ENCODE measurements around the gene ZNF879. TPM values are rescaled to one million over a fixed set of nuclear protein-coding genes. Genes with fewer than 3 reads are reported as not detected.

The ZNF879 gene
- total RNA-seq, 1 experiment from 2014 or later = not detected

GRCh38 chr5:179054876-179055275 is 31.3 kb downstream of the ZNF879 start:
- Histone ChIP-seq H3K79me2 (ENCODE audit: insufficient read depth, low read length) (no peaks in the 10 kb centered on the region), H3K4me3 (replicated peaks in 1 of 2; ENCODE audit: low read depth in 1 of 2, low read length in 2 of 2) (no peak overlapping the region), H3K9me2 (ENCODE audit: insufficient read depth) (no peaks in the 10 kb centered on the region), H3K27ac (ENCODE audit: low read depth, low read length) (no peak overlapping the region), H3K4me1 (ENCODE audit: control insufficient read depth in 1 of 2, insufficient read depth in 2 of 2, low read length in 2 of 2) (no peaks in the 10 kb centered on the region), H3K27me3 (ENCODE audit: insufficient read depth, low read length) (no peaks in the 10 kb centered on the region), H3K4me2 (ENCODE audit: low read length) (no peak overlapping the region), H3K9ac (ENCODE audit: low read length) (no peak overlapping the region), H4K20me1 (ENCODE audit: insufficient read depth) (no peaks in the 10 kb centered on the region), H3K9me3 (ENCODE audit: control insufficient read depth in 1 of 2, insufficient read depth in 1 of 2, low read depth in 1 of 2, low read length in 2 of 2) (peaks cover 0 to 3% of the 10 kb centered on the region in 2 experiments; a peak in 1 of 4 replicates), H3K36me3 (ENCODE audit: control insufficient read depth in 1 of 2, insufficient read depth in 2 of 2, low read length in 2 of 2) (no peaks in the 10 kb centered on the region), H2AFZ (ENCODE audit: low read depth, low read length, poor library complexity, severe bottlenecking) (no peak overlapping the region)
- no peak for DNase-seq (ENCODE audit: low read depth, low spot score)
- TF ChIP-seq JUND (IDR thresholded peaks at IDR 0.05) (no peak), EZH2 (IDR thresholded peaks at IDR 0.05) (no peak), ZFX (IDR thresholded peaks at IDR 0.05) (no peak), ZBTB33 (IDR thresholded peaks at IDR 0.05; ENCODE audit: extremely low read depth, insufficient replicate concordance, low read length) (no peak), FOSL1 (IDR thresholded peaks at IDR 0.05; ENCODE audit: low read depth) (no peak)
- ChIA-PET CTCF (no interaction called here), RAD21 (ENCODE audit: low non-redundant PET in 1 of 2, low total read pairs in 2 of 2, uncharacterized antibody in 2 of 2, unreplicated experiment in 2 of 2) (no interaction called here), POLR2A (no interaction called here)
- intact Hi-C loops (cut with micrococcal nuclease) = no loop called here
- no peak for ATAC-seq
- no TSS peak for BruUV-seq (replicated peaks)

- ATAC-seq = no peak
- BruUV-seq (replicated peaks) = no TSS peak
- H4K20me1 ChIP-seq (ENCODE audit: insufficient read depth) = no peaks in the 10 kb centered on the region
- no peaks in the 10 kb centered on the region for H3K27me3 ChIP-seq (ENCODE audit: insufficient read depth, low read length)
- ChIA-PET POLR2A (no interaction called here), CTCF (no interaction called here), RAD21 (ENCODE audit: low non-redundant PET in 1 of 2, low total read pairs in 2 of 2, uncharacterized antibody in 2 of 2, unreplicated experiment in 2 of 2) (no interaction called here)
- no peaks in the 10 kb centered on the region for H3K79me2 ChIP-seq (ENCODE audit: insufficient read depth, low read length)
- no peak overlapping the region for H3K4me2 ChIP-seq (ENCODE audit: low read length)
- H3K4me3 ChIP-seq (replicated peaks in 1 of 2; ENCODE audit: low read depth in 1 of 2, low read length in 2 of 2) = no peak overlapping the region
- H3K9me3 ChIP-seq (ENCODE audit: control insufficient read depth in 1 of 2, insufficient read depth in 1 of 2, low read depth in 1 of 2, low read length in 2 of 2) = peaks cover 3 to 4% of the 10 kb centered on the region in 2 experiments; a peak in 2 of 4 replicates
- H2AFZ ChIP-seq (ENCODE audit: low read depth, low read length, poor library complexity, severe bottlenecking) = no peak overlapping the region
- H3K27ac ChIP-seq (ENCODE audit: low read depth, low read length) = no peak overlapping the region
- intact Hi-C loops (cut with micrococcal nuclease) = no loop called here
- no peaks in the 10 kb centered on the region for H3K4me1 ChIP-seq (ENCODE audit: control insufficient read depth in 1 of 2, insufficient read depth in 2 of 2, low read length in 2 of 2)
- H3K9me2 ChIP-seq (ENCODE audit: insufficient read depth) = no peaks in the 10 kb centered on the region
- no peak overlapping the region for H3K9ac ChIP-seq (ENCODE audit: low read length)
- DNase-seq (ENCODE audit: low read depth, low spot score) = no peak
- TF ChIP-seq CTCF (IDR thresholded peaks at IDR 0.05 in 2 of 3, conservative IDR thresholded peaks at IDR 0.05 in 1 of 3; ENCODE audit: borderline replicate concordance in 1 of 3, insufficient read depth in 1 of 3, low read depth in 2 of 3, low read length in 2 of 3) = no peak
- no peak for TF ChIP-seq SRF (IDR thresholded peaks at IDR 0.05; ENCODE audit: low read depth)
- TF ChIP-seq ZFX (IDR thresholded peaks at IDR 0.05) = no peak
- TF ChIP-seq FOSL1 (IDR thresholded peaks at IDR 0.05; ENCODE audit: low read depth) = no peak
- TF ChIP-seq EGR1 (IDR thresholded peaks at IDR 0.05; ENCODE audit: low read depth) = no peak
- no peak for TF ChIP-seq ATF3 (IDR thresholded peaks at IDR 0.05)
- TF ChIP-seq EZH2 (IDR thresholded peaks at IDR 0.05) = no peak
- H3K36me3 ChIP-seq (ENCODE audit: control insufficient read depth in 1 of 2, insufficient read depth in 2 of 2, low read length in 2 of 2) = no peaks in the 10 kb centered on the region
Observed at GRCh38 chr5:179055436-179055835, 31.8 kb downstream of the ZNF879 start.
